Heart right ventricle (tissue), 16 donors: ENCODE results near the gene ADAMTS2. TPM values are rescaled to one million over a fixed set of nuclear protein-coding genes. Genes with fewer than 3 reads are reported as not detected.

Source experiments
- ATAC-seq, 8 donors: fragments of 200-7000 bp; cut with Tn5 transposase; one replicate each; pipeline ENCODE4 v1.9.1; 2020; ENCODE audit warnings: mild to moderate bottlenecking in 8 of 8, moderate library complexity in 8 of 8, moderate number of reproducible peaks in 1 of 8
- DNase-seq, 2 donors: peaks; one replicate each; pipeline ENCODE4 v3.0.0-alpha.2; 2020
- H3K27ac ChIP-seq, 10 donors: fragments of 200-600 bp; sonication (generic) in 2 of 10; one replicate each; pipeline versions ENCODE4 v1.5.0 to v1.8.0; 2020 to 2022; ENCODE audit warnings: mild to moderate bottlenecking in 3 of 10
- H3K27me3 ChIP-seq, 7 donors: fragments of 200-600 bp; one replicate each; pipeline ENCODE4 v1.8.0; 2021 to 2022; ENCODE audit warnings: mild to moderate bottlenecking in 2 of 7
- H3K36me3 ChIP-seq, 9 donors: fragments of 200-600 bp; sonication (generic) in 1 of 9; one replicate each; pipeline versions ENCODE4 v1.5.0 to v1.8.0; 2020 to 2022; ENCODE audit warnings: mild to moderate bottlenecking in 2 of 9
- H3K4me1 ChIP-seq, 9 donors: fragments of 200-600 bp; sonication (generic) in 1 of 9; one replicate each; pipeline versions ENCODE4 v1.5.0 to v1.8.0; 2020 to 2022; ENCODE audit warnings: mild to moderate bottlenecking in 4 of 9
- H3K4me3 ChIP-seq, 10 donors: fragments of 200-600 bp; sonication (generic) in 2 of 10; one replicate each; pipeline versions ENCODE4 v1.5.0 to v1.8.0; 2020 to 2022; ENCODE audit warnings: mild to moderate bottlenecking in 7 of 10, moderate library complexity in 2 of 10
- H3K9me3 ChIP-seq, 11 donors: fragments of 200-600 bp in 10 of 11; sonication (generic) in 2 of 11; one replicate each; pipeline versions ENCODE4 v1.5.0 to v1.8.0; 2013 to 2022; ENCODE audit warnings: mild to moderate bottlenecking in 2 of 11, control low read depth in 1 of 11, moderate library complexity in 1 of 11
- CTCF ChIP-seq, 9 donors: fragments of 200-600 bp; sonication (generic) in 2 of 9; IDR thresholded peaks; one replicate each; pipeline versions ENCODE4 v1.5.0 to v1.8.0; 2021 to 2022; ENCODE audit warnings: antibody characterized with exemption in 9 of 9, mild to moderate bottlenecking in 5 of 9, moderate library complexity in 1 of 9
- WGBS, 2 donors: extraction: QIAGEN DNeasy Blood & Tissue Kit; methylation state at CpG; one replicate each; pipeline ENCODE4 v1.1.7; 2013; ENCODE audit warnings: inconsistent platforms in 1 of 2; 5-methylcytosine and 5-hydroxymethylcytosine counted together
- intact Hi-C, 10 donors: fragments of 100-400 bp; cut with DNase I; formaldehyde crosslinking; loops; one replicate each; pipeline versions ENCODE4 v1.11.1 to v1.14.2; 2022
- polyA plus RNA-seq, 2 donors: library from polyadenylated mRNA; stranded (reverse); fragments of 200-250 nt; gene quantifications; one replicate each; pipeline ENCODE4 v1.2.3, GENCODE V29; 2013
- total RNA-seq, 10 donors: library from RNA; stranded (reverse); fragmentation: NEBNext Ultra II Directional in 3 of 10; extraction: Animal tissue kit (Norgen Biotek cat#: 25700) in 3 of 10; gene quantifications; one replicate each; pipeline versions ENCODE4 v1.2.1 to v1.2.4, GENCODE V29; 2021 to 2023
- donor health status: Arrhythmogenic right ventricular cardiomyopathy.
- donor health status: ischemic (EF 13 %, LVEDD 7.1; RV severe dilation, severe dysfunction).
- donor health status: healthy with polysubstance abuse.
- donor health status: DM: no; HTN: yes; CAD: no.
- donor health status: DM: no; HTN: no; CAD: no.
- donor health status: ischemic (EF 25% LVEDD 6.9; RV normal size, moderate dysfunction).
- donor health status: ischemic (EF 25% LVEDD 5.7; RV mildly dilated, moderate dysfunction).
- donor health status: healthy.
- donor health status: DM: yes; HTN: yes; CAD: no.
- donor health status: Ischemic cardiomyopathy.
- donor health status: ischemic (EF 35%, LVEDD 5.7; RV mildly dilated, moderate dysfunction).
- donor health status: nonischemic (EF 11% LVEDD 7.7; RV severe dilation, severe dysfunction).
- donor health status: DM: yes; HTN: yes; CAD: no.
- donor health status: PGD.
- donor health status: ischemic (EF 29% LVEDD 5.4; RV normal size, mild dysfunction).
- donor health status: nonischemic (EF 23%, LVEDD 6.1; RV moderate dilation, normal function).

ADAMTS2 gene
- total and polyA plus RNA-seq, 12 donors = 1.7 to 13.5 (median 3.9) TPM

- no peaks in the 10 kb centered on the region for H3K9me3 ChIP-seq
- no peak overlapping the region for H3K27ac ChIP-seq
- intact Hi-C loops = no loop called here
- H3K27me3 ChIP-seq = peaks cover 0 to 9% (median 0%) of the 10 kb centered on the region in 7 donors
- H3K36me3 ChIP-seq = no peaks in the 10 kb centered on the region
- no peak overlapping the region for H3K4me3 ChIP-seq
- no peaks in the 10 kb centered on the region for H3K4me1 ChIP-seq
- TF ChIP-seq CTCF (IDR thresholded peaks at IDR 0.05) = no peak
- 0 to 52% methylated on average over 1 of the region's 1 CpG for WGBS, 2 donors
- ATAC-seq (no peak), DNase-seq (no peak)
Measured at GRCh38 chr5:179141867-179142266, 203.4 kb downstream of the ADAMTS2 start.

- no peaks in the 10 kb centered on the region for H3K4me1 ChIP-seq
- H3K9me3 ChIP-seq = no peaks in the 10 kb centered on the region
- no peak overlapping the region for H3K27ac ChIP-seq
- no peak overlapping the region for H3K4me3 ChIP-seq
- peaks cover 0 to 9% (median 0%) of the 10 kb centered on the region in 7 donors for H3K27me3 ChIP-seq
- H3K36me3 ChIP-seq = peaks cover 0 to 9% (median 0%) of the 10 kb centered on the region in 9 donors
- intact Hi-C loops = no loop called here
- no peak for ATAC-seq
- DNase-seq = no peak
- TF ChIP-seq CTCF (IDR thresholded peaks at IDR 0.05) = no peak
- WGBS, 2 donors = 79 to 81% methylated on average over 3 of the region's 3 CpGs
Measured at GRCh38 chr5:179140293-179140692, 205.0 kb downstream of the ADAMTS2 start.

- H3K27me3 ChIP-seq = peaks cover 0 to 9% (median 0%) of the 10 kb centered on the region in 7 donors
- H3K36me3 ChIP-seq = peaks cover 0 to 10% (median 0%) of the 10 kb centered on the region in 9 donors
- no peak for TF ChIP-seq CTCF (IDR thresholded peaks at IDR 0.05)
- ATAC-seq = no peak
- DNase-seq = no peak
- intact Hi-C loops = no loop called here
- no peaks in the 10 kb centered on the region for H3K4me1 ChIP-seq
- 55 to 56% methylated on average over 10 of the region's 10 CpGs for WGBS, 2 donors
- no peak overlapping the region for H3K27ac ChIP-seq
- H3K4me3 ChIP-seq = no peak overlapping the region
- no peaks in the 10 kb centered on the region for H3K9me3 ChIP-seq
Measured at GRCh38 chr5:179139936-179140235, 205.4 kb downstream of the ADAMTS2 start.

- Histone ChIP-seq H3K36me3 (peaks cover 0 to 10% (median 0%) of the 10 kb centered on the region in 9 donors), H3K9me3 (no peaks in the 10 kb centered on the region), H3K4me1 (no peaks in the 10 kb centered on the region), H3K4me3 (no peak overlapping the region), H3K27ac (no peak overlapping the region), H3K27me3 (peaks cover 0 to 9% (median 0%) of the 10 kb centered on the region in 7 donors)
- no peak for TF ChIP-seq CTCF (IDR thresholded peaks at IDR 0.05)
- DNase-seq (no peak), ATAC-seq (peak in 3 of 8 donors; percentile 21 to 59 (median 31))
- WGBS, 2 donors = 82 to 87% methylated on average over 26 of the region's 26 CpGs
- intact Hi-C loops = no loop called here
Measured at GRCh38 chr5:179139111-179139935, 205.9 kb downstream of the ADAMTS2 start.
